Activated T-cell treated with anti-CD3 and anti-CD28 coated beads, Interleukin-2, amount 50 U/mL, for 24 hours (primary cell): ENCODE results near the gene FCAMR.

Source experiments
- DNase-seq: peaks from one replicate; pipeline ENCODE4 v3.0.0-alpha.2; 2020
- H3K27ac Mint-ChIP-seq: 2 replicates; pipeline ENCODE4 v1.8.0; 2020; ENCODE audit warnings: mild to moderate bottlenecking, mixed read lengths
- H3K27me3 Mint-ChIP-seq: 2 replicates; pipeline ENCODE4 v1.8.0; 2020; ENCODE audit warnings: mixed read lengths
- H3K36me3 Mint-ChIP-seq: 2 replicates; pipeline ENCODE4 v1.8.0; 2020; ENCODE audit warnings: low read depth, mixed read lengths
- H3K4me1 Mint-ChIP-seq: 2 replicates; pipeline ENCODE4 v1.8.0; 2020; ENCODE audit warnings: low read depth, mixed read lengths
- H3K4me3 Mint-ChIP-seq: 2 replicates; pipeline ENCODE4 v1.8.0; 2020; ENCODE audit warnings: mild to moderate bottlenecking, moderate library complexity, mixed read lengths
- H3K9me3 Mint-ChIP-seq: 2 replicates; pipeline ENCODE4 v1.8.0; 2020; ENCODE audit warnings: mixed read lengths

The FCAMR gene

DNA sequence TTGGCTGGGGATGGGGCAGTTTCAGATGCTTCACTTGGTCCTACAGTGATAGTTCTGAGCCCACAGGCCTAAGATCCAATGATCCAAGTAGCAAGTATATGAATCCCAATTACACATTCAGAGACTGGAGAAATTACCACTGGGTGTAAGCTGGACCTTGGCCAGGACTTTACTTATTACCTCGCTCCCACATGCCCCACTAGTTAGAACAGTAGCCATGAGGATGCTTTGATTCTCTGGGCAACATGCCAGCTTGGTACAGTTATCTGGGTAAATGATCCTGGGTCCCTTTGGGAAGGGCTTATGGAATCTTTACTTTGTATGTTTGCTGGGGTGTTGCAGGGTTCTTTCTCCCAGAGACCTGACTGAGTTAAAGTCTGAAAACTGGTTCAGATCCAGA lies 5.0 kb upstream of the FCAMR start:
- H3K36me3 Mint-ChIP-seq, result no peaks in the 10 kb centered on the region
- peaks cover 5% of the 10 kb centered on the region for H3K4me1 Mint-ChIP-seq
- H3K4me3 Mint-ChIP-seq, result no peak overlapping the region
- no peak for DNase-seq
- H3K9me3 Mint-ChIP-seq, result no peaks in the 10 kb centered on the region
- no peak overlapping the region for H3K27ac Mint-ChIP-seq
- no peaks in the 10 kb centered on the region for H3K27me3 Mint-ChIP-seq

- Mint-ChIP-seq H3K27me3 (no peaks in the 10 kb centered on the region), H3K9me3 (no peaks in the 10 kb centered on the region), H3K4me1 (no peaks in the 10 kb centered on the region), H3K27ac (no peak overlapping the region), H3K36me3 (no peaks in the 10 kb centered on the region), H3K4me3 (no peak overlapping the region)
- DNase-seq, result no peak
Observed at GRCh38 chr1:206974140-206974539, 3.9 kb upstream of the FCAMR start.

DNA sequence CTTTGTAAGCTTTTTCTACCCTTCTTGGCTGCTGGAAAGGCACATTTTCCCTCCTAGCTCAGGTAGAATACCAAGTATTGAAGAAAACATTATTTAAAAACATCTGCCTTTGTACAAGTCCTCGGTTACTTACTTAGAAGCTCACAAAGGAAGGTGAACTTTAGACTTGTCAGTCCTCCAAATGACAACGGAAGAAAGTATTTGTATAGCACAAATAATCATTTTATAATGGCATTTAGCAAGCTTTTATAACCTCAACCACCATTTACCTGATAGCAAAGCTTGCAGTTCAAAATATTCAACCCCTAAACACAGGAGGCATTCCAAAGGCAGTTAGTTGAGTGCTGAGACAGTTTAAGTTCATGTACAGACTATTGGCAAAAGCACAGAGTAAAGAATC lies 2.5 kb upstream of the FCAMR start:
- no peaks in the 10 kb centered on the region for H3K27me3 Mint-ChIP-seq
- H3K36me3 Mint-ChIP-seq, result no peaks in the 10 kb centered on the region
- no peak overlapping the region for H3K4me3 Mint-ChIP-seq
- peaks cover 8% of the 10 kb centered on the region for H3K4me1 Mint-ChIP-seq
- DNase-seq, result no peak
- H3K9me3 Mint-ChIP-seq, result no peaks in the 10 kb centered on the region
- H3K27ac Mint-ChIP-seq, result no peak overlapping the region

DNA sequence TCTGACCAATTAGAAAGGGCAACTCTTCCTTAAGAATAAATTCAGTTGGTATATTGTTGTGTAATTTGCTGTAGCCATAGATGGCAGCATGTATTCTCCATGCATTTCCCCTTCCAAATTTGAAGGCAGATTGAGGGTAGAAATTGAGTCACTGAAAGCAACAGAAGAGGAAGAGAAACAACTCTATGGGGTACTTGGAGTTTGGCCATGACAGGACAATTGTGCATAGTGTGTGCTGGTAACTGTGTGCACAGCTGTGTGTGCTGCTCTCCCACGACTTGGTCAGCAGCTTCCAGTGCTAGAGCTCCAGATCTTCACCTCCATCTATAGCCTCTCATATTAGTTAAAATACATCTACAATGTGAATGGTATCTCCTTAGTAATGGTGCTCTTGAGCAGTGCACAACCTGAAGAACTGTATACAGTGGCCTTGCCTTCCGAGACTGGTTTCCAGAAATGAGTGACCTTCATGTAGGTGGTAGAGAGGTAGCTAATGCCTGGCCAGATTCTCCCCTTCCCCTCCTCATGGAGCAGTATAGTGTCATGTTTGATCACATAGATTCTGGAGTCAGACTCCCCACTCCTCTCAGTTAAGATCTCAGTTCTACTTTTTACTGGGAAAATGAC lies 882 bp upstream of the FCAMR start:
- Mint-ChIP-seq H3K27me3 (no peaks in the 10 kb centered on the region), H3K4me1 (peaks cover 19% of the 10 kb centered on the region), H3K4me3 (no peak overlapping the region), H3K36me3 (no peaks in the 10 kb centered on the region), H3K27ac (no peak overlapping the region), H3K9me3 (no peaks in the 10 kb centered on the region)
- DNase-seq, result no peak

DNA sequence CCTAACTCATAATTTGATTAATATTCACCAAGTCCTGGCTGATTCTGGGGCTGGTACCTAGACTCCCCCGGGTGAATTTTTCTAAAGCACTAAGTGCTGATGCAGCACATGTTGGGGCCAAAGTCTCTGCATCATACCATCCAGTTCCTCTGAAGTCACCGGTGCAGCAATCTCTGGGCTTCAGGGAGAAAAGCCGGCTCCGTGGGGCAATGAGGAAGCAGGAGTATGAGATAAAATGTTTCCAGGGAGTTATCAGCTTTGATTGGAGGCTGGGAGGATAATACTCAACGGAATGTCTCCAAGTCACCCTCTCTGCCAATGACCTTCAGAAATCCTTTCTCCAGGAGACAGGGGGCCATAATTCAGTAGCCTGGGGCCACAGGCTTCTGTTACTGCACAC lies 1.2 kb downstream of the FCAMR start:
- Mint-ChIP-seq H3K27ac (no peak overlapping the region), H3K36me3 (no peaks in the 10 kb centered on the region), H3K4me3 (no peak overlapping the region), H3K4me1 (peaks cover 19% of the 10 kb centered on the region), H3K9me3 (no peaks in the 10 kb centered on the region), H3K27me3 (no peaks in the 10 kb centered on the region)
- no peak for DNase-seq

GRCh38 chr1:206967096-206967849 lies 3.0 kb downstream of the FCAMR start:
- H3K9me3 Mint-ChIP-seq, result no peaks in the 10 kb centered on the region
- no peaks in the 10 kb centered on the region for H3K27me3 Mint-ChIP-seq
- peaks cover 32% of the 10 kb centered on the region for H3K4me1 Mint-ChIP-seq
- H3K27ac Mint-ChIP-seq, result peak overlapping the region; percentile 34
- H3K36me3 Mint-ChIP-seq, result no peaks in the 10 kb centered on the region
- H3K4me3 Mint-ChIP-seq, result no peak overlapping the region
- DNase-seq, result no peak

DNA sequence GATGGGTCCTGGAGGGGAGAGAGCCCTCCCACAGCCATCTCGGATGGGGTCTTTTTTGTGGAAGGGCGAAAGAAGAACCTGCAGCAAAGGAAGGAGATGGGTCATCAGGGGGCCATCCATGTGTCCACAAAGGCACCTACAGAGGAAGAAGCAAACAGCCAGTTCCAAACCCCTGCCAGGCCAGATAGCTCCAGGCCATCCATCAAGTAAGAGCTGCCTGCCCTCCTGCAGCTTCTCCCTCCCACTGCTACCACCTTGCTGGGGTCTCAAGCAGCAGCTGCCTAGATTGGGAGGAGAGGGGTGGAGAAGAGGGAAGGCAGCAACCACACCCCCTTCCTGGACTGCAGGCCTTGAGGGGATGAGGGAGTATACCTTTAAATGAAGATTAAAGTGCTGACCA lies 4.5 kb downstream of the FCAMR start:
- Mint-ChIP-seq H3K4me1 (peaks cover 35% of the 10 kb centered on the region), H3K4me3 (no peak overlapping the region), H3K9me3 (no peaks in the 10 kb centered on the region), H3K27ac (no peak overlapping the region), H3K27me3 (no peaks in the 10 kb centered on the region), H3K36me3 (no peaks in the 10 kb centered on the region)
- DNase-seq, result no peak

GRCh38 chr1:206963740-206964139 lies 6.5 kb downstream of the FCAMR start:
- peaks cover 35% of the 10 kb centered on the region for H3K4me1 Mint-ChIP-seq
- no peaks in the 10 kb centered on the region for H3K9me3 Mint-ChIP-seq
- no peak overlapping the region for H3K4me3 Mint-ChIP-seq
- no peaks in the 10 kb centered on the region for H3K36me3 Mint-ChIP-seq
- no peak overlapping the region for H3K27ac Mint-ChIP-seq
- H3K27me3 Mint-ChIP-seq, result no peaks in the 10 kb centered on the region
- no peak for DNase-seq

GRCh38 chr1:206963119-206963712 lies 7.0 kb downstream of the FCAMR start:
- no peaks in the 10 kb centered on the region for H3K36me3 Mint-ChIP-seq

GRCh38 chr1:206962272-206962671 lies 8.0 kb downstream of the FCAMR start:
- Mint-ChIP-seq H3K36me3 (no peaks in the 10 kb centered on the region), H3K27ac (no peak overlapping the region), H3K27me3 (no peaks in the 10 kb centered on the region), H3K4me3 (no peak overlapping the region), H3K4me1 (peaks cover 23% of the 10 kb centered on the region), H3K9me3 (no peaks in the 10 kb centered on the region)
- DNase-seq, result no peak

More at GRCh38 chr1:206963119-206963712, 7.0 kb downstream of the FCAMR start:
- DNase-seq, result no peak
- Mint-ChIP-seq H3K9me3 (no peaks in the 10 kb centered on the region), H3K27me3 (no peaks in the 10 kb centered on the region), H3K4me1 (peaks cover 32% of the 10 kb centered on the region), H3K4me3 (no peak overlapping the region), H3K27ac (no peak overlapping the region)

- Mint-ChIP-seq H3K9me3 (no peaks in the 10 kb centered on the region), H3K27ac (no peak overlapping the region), H3K27me3 (no peaks in the 10 kb centered on the region), H3K4me3 (no peak overlapping the region), H3K4me1 (peaks cover 17% of the 10 kb centered on the region), H3K36me3 (no peaks in the 10 kb centered on the region)
- no peak for DNase-seq
Observed at GRCh38 chr1:206961668-206962067, 8.6 kb downstream of the FCAMR start.

- Mint-ChIP-seq H3K27me3 (no peaks in the 10 kb centered on the region), H3K27ac (no peak overlapping the region), H3K9me3 (no peaks in the 10 kb centered on the region), H3K4me3 (no peak overlapping the region), H3K36me3 (no peaks in the 10 kb centered on the region), H3K4me1 (peaks cover 16% of the 10 kb centered on the region)
- DNase-seq, result no peak
Observed at GRCh38 chr1:206960676-206961386, 9.4 kb downstream of the FCAMR start.

DNA sequence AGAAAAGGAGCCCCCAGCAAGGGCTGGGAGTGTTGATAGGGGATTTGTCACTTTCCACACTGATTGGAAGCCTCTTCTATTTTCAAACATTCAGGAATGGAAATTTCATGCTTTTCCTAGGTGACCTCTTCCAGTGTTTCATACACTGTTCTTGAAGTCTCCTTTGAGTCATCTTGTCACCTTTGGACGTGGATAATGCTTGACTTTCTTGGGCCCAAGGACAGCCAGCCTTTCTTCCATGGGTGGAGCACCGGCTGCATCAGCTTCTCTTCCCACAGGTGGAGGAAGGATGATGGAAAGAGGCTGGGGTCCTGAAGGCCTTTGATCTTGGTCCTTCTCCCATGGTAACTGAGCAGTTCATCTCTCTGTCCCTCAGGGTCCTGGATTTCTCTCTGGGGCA lies 12.1 kb downstream of the FCAMR start:
- DNase-seq, result no peak
- H3K9me3 Mint-ChIP-seq, result no peaks in the 10 kb centered on the region
- H3K27me3 Mint-ChIP-seq, result no peaks in the 10 kb centered on the region
- no peaks in the 10 kb centered on the region for H3K36me3 Mint-ChIP-seq
- no peak overlapping the region for H3K27ac Mint-ChIP-seq
- H3K4me3 Mint-ChIP-seq, result no peak overlapping the region
- peaks cover 32% of the 10 kb centered on the region for H3K4me1 Mint-ChIP-seq

DNA sequence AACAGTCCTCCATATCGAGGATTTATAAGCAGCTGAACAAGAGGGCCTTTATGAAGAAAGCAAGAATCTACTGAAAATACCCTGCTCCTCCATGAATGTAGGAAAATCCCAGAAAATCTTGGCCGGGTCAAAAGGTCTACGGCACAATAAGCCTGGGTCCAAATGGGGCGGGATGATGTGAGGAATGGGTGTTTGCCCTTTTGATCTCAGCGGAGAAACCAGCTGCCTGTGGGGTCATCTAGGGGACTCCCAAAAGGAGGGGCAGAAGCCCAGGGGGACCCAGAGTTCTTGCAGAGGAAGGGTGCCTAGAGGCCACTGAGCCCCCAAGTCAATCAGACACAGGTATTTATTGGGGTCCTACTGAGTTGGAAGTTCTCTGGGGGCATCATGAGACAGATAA lies 12.6 kb downstream of the FCAMR start:
- Mint-ChIP-seq H3K9me3 (no peaks in the 10 kb centered on the region), H3K27ac (no peak overlapping the region), H3K4me1 (peaks cover 27% of the 10 kb centered on the region), H3K36me3 (no peaks in the 10 kb centered on the region), H3K27me3 (no peaks in the 10 kb centered on the region), H3K4me3 (no peak overlapping the region)
- no peak for DNase-seq
